ENCODE measurements around the gene TANC1. TPM values are rescaled to one million over a fixed set of nuclear protein-coding genes. Genes with fewer than 3 reads are reported as not detected.
A peak's percentile ranks its signal among the peaks of the same experiment; 100 is the strongest.

TANC1 gene
- 43.7 TPM for total RNA-seq

DNA sequence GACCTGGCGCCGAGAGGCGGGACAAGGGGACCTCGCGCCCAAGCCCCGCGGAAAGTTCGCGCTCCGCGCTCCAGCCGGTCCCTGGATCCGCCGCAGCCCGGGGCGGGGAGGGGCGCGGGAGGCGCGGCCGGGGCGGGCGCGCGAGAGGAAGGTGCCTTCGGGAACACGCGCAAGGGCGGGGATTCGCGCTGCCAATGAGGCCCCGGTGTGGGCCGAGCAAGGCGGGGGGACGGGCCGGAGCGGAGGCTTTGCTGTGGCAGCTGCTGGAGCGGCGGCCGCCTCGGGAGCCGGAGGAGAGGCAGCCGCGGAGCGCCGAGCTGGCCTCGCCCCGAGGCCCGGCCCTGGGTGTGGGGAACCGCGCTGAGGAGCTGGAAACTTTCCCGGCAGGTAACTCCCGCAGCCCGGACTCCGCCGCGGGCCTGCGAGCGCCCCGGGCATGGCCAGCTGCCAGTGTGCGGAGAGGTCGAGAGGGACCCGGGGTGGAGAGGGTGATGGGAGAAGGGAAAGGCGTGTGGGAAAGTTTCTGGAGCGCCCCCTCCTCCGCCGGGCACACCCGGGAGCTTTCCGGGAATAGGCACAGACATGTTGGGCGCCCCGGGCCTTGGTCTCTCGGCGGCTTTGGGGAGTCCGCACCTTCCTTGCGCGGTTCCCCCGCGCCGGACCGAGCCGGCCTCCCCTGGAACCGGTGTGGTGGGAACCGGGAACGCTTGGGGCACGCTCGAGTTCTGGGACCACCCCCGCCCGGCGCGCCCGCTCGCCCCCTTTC lies at the start of gene TANC1:
Gene TANC1 (plus strand): TSS at position 245 of the 766 bp plus-strand sequence. CDS start 97,271 bp downstream, outside the sequence.
- peak; percentile 86 for DNase-seq

DNA sequence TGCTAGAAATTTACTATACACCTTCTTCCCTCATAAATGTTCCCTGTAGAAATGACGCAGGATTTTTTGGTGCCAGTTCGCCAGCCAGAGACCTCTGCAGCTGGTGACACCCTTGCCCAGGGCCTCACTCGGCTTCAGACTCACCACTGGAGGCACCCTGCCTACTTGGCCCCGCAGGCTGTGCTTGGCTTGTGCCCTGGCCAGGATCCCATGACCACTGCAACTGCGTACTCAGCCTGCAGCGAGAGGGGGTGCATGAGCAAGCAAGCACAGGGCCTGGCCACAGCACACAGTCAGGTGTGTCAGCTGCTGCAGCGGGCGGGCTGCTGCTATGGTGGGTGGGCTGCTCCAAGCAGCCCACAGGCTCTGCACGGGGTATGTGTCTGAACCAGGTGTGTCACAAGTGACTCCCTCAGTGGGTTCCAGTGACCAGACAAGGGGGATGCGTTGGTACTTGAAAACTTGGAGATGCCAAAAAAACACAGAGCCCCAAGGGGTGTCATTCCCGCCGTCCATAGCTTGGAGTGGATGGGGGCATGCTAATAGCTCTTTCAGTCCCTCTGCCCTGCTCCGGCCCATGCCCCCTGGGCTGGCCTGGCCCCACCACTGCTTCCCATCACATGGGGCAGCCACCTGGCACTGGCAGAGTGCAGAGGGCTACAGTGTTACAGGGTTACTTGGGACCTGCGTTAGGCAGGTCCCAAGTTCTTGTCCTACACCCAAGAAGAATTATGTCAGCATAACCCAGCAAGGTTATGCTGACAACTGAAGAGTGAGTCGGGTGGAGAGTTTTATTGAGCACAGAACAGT lies 46.6 kb upstream of the TANC1 start:
- DNase-seq = no peak

DNA sequence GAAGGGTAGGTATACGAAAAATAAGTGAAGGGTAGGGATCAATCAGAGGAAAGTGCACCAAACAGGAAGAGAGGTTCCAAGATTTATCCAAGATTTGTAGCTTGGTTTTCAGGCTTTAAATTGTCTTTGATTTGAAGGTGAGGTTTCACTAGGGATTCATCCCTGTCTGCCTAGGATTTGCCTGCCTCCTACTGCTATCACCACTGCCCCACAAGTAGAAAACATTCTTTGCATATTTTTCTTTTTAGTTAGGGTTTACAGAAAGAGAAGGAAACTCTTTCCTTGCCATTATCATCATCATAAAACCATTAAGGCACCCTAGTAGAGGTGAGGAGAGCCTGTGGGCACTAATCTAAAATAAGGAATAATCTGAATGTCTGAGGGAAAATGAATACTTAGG lies 45.8 kb upstream of the TANC1 start:
- DNase-seq = no peak

DNA sequence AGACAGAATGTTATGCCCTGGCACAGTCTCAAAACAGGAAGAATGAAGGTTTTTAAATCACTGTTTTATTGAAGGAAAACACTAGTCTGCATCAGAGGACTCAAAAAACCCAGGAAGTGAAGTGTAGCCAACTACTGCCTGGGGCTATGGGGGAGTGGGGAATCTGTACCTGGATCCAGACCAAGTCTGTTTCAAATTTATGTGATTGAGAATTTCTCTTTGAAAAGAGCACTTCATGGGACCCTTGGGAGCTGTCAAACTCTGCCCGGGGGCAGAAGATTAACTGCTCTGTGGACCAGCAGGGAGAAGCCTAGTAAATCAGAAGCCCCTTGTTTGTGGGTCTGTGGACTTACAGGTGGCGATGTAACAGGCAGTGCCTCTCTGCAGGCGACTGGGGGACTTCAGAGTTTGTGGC lies 45.3 kb upstream of the TANC1 start:
- DNase-seq = no peak

DNA sequence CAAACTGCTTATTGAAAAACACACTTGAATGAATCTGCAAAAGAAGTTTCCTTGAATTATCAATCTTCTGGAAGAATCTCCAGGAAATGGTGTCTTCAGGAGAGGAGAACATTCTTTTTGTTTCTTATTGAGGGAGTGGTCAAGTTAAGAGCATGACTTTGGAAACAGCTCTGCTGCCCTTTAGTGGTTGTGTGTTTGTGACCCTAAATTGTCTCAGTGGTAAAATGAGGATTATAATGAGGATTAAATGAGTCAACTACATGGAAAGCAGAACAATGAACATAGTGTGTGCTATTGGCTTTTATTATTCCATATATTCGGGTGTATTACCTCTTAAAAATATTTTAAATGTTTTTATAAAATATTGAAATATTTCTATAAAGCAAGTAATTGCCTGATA lies 44.8 kb upstream of the TANC1 start:
- no peak for DNase-seq

DNA sequence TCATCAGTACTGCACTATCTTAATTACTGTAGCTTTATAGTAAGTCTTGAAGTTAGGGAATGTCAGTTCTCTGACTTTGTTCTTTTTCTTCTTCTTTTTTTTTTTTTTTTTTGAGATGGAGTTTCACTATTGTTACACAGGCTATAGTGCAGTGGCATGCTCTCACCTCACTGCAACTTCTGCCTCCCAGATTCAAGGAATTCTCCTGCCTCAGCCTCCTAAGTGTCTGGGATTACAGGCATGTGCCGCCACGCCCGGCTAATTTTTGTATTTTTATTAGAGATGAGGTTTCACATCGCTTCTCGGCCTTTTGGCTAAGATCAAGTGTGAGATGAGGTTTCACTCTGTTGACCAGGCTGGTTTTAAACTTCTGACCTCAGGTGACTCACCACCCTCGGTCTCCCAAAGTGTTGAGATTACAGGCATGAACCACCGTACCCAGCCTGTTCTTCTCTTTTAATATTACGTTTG lies 41.9 kb upstream of the TANC1 start:
- no peak for DNase-seq

DNA sequence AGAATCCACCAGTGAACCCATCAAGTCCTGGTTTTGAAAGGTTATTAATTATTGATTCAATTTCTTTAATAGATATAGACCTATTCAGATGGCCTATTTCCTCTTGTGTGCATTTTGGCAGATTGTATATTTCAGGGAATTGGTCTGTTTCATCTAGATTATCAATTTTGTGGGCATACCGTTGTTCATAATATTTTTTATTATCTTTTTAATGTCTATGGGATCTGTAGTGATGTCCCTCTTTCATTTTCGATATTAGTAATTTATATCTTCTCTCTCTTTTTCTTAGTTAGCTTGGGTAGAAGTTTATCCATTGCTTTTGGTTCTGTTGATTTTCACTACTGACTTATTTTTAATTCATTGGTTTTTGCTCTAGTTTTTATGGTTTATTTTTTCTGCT lies 39.9 kb upstream of the TANC1 start:
- no peak for DNase-seq

DNA sequence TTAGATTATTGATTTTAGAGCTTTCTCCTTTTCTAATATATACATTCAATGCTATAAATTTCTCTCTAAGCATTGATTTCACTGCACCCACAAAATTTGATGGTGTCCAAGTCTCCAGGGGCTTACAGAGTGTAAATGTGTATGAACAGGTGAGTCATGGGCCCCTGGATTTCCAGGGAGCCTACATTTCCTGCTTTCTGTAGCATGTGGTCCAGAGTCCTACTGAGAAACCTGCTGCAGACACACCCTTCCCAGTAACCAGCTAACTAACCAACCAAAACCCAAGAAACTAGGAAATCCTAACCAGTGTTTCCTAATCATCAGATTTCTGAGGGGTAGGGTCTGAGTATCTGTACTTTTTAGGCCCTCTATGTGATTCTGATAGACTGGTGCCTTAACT lies 39.5 kb upstream of the TANC1 start:
- DNase-seq = no peak

DNA sequence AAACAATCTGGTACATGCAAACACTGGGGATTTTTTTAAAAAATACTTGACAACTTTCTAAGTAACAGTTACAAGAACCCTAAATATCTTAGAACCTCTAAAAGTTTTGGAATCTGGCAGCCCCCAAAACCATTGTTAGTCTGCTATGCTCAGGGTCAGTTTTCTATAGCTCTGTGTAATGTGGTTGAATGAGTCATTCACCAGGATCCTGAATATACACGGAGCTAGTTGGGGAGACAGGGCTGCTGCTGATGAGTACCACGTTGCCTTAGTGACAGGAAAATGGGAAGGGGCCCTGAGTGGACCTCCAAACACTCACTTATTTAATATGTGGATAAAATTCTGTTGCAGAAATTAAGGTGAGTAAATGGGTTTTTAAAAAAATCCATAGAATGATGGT lies 36.9 kb upstream of the TANC1 start:
- DNase-seq = no peak

DNA sequence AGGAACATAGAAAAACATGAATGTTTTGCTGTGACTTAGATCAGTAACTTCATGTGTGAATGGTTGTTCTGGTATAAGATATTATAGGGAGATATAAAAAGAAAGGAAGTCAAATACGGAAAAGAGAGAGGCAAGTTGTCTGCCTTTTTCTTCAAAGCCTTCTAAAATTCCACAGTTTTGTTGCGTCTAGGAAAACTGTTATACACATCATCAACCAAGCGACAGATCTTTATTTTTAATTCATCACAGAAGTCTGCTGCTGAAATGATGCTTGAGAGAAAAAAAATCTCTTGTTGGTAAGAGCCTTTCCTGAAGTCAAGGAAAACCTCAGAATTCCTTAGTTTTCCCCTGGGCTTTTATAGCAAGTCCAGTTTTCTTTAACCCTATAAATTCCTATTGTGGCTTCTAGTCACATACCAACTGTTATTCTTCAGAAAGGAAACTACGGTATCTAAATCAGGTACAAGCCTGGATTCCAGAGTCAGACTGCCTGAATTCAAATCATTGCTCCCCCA lies 36.3 kb upstream of the TANC1 start:
- DNase-seq = peak; percentile 22

DNA sequence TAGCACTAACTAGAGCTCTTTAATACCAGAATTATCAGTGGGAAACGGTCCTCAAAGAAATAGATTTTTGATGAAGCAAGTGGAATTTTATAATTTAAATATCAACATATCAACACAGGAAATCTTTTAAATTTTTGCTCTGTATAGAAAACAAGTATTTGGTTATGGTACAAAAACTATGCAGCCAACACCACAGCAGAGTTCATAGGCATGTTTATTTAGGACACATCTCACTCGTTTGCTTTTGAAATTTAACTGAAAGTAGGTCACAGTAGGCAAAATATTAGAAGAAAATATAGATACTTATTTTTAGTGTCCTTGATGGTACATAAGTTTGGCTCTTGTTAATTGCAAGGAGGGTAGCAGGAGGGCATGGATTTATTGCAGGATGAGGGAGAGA lies 34.3 kb upstream of the TANC1 start:
- DNase-seq = no peak

DNA sequence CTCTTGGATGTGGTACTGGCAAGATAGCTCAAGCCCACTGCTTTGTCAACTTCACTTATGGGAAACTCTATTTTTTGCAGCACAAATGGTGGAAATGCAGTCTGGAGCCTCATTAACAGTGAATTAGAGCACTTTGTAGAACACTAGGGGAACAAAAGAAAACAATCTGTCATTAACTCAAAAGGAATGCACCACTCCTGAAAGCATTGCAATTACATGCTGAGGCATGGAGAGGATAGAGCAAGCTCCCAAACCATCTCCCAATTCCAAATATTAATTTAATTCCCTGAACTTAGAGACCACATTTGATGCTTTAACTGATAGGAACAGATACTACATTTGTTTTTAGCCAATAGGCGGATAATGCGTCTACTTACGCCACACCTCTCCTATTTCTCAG lies 32.8 kb upstream of the TANC1 start:
- DNase-seq = no peak

DNA sequence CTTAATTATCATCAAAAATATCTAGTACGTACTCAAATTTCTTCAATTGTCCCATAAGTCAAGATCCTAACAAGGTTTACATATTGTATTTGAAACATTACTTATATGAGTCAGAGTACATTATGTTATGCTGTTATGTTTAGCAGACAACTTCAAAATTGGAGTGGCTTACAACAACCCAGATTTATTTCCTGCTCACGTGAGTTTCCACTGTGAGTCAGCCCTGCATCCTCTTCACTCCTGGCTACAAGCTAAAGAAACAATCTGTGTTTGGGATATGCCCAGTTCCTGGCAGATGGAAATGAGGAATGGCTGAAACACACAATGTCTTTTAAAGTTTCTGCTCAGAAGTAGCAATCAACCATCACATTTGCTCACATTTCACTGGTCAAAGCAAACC lies 31.5 kb upstream of the TANC1 start:
- peak; percentile 43 for DNase-seq

DNA sequence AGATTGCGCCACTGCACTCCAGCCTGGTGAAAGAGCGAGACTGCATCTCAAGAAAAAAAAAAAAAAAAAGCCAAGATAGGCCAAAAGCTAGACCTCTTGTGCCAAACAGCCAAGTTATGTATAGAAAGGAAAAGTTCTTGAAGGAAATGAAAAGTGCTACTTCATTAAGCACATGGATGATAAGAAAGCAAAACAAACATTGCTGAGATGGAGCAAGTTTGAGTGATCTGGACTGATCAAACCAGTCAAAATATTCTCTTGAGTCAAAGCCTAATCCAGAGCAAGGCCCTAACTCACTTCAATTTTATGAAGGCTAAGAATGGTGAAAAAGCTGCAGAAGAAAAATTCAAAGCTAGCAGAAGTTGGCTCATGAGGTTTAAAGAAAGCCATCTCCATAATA lies 28.1 kb upstream of the TANC1 start:
- DNase-seq = no peak

DNA sequence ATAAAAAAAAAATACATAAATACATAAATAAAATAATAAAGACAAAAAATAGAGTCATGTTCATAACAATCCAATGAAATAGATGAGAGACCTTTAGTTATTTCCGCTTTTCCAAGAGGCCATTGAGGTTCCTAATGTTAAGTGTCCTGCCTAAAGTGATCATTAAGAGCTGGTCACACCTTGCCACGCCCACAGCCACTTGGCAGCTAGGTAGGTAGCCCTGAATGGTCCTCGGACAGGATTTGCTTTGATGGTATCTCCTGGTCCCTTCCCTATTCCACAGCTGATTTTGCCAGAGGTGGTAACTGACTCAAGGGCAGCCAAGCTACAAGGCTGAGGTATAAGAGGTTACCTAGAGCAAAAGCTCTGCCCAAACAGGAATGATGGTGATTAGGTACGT lies 24.5 kb upstream of the TANC1 start:
- no peak for DNase-seq

DNA sequence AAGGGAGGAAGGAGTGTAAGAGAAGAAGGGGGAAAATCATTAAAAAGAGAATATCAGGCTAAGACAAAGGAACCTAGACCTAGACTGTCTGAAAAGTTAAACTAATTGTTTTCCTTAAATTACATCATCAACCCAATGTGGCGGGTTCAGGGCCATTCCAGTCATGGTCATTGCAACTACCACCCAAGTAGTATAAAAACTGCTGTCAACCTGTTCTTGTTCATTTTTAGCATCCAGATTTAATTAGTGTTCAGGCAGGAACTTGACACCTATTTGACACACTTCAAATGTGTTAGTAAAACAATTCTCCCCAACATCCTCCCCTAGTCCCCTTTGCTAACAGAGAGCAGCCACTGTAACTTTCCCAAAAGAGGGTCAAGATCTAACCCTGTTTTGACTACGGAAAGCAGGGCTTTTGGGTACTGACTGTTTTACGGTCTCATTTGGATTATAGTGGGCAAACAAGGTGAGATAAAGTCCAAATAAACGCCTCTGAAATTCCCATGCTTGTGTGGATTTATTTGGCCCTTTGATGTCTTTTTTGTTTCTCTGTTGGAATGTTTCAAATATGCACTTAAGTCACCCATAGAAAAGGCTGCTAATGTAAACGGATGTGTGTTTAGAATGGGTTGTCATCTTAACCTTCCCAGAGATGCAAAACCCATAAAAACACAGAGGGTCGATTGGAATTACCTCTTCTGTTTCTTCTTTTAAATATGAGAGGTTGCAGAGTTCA lies 19.3 kb upstream of the TANC1 start:
- DNase-seq = no peak

DNA sequence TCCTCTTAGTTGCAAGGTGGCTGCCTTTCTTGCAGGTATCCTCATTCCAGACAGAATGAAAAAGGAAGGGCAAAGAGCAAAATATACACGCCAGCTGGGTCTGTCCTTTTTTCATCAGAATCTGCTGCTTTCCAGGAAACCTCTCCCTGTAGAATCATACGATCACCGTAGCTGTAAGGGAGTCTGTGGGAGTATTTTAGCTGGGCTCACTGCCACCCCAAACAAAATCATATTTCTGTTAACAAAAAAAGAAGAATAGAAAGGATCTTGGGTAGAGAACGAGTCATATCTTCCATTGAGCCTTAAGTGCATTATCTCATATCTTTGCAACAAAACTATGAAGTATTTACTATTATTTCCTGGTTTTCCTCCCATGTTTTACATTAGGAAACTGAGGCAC lies 15.0 kb upstream of the TANC1 start:
- peak; percentile 67 for DNase-seq

DNA sequence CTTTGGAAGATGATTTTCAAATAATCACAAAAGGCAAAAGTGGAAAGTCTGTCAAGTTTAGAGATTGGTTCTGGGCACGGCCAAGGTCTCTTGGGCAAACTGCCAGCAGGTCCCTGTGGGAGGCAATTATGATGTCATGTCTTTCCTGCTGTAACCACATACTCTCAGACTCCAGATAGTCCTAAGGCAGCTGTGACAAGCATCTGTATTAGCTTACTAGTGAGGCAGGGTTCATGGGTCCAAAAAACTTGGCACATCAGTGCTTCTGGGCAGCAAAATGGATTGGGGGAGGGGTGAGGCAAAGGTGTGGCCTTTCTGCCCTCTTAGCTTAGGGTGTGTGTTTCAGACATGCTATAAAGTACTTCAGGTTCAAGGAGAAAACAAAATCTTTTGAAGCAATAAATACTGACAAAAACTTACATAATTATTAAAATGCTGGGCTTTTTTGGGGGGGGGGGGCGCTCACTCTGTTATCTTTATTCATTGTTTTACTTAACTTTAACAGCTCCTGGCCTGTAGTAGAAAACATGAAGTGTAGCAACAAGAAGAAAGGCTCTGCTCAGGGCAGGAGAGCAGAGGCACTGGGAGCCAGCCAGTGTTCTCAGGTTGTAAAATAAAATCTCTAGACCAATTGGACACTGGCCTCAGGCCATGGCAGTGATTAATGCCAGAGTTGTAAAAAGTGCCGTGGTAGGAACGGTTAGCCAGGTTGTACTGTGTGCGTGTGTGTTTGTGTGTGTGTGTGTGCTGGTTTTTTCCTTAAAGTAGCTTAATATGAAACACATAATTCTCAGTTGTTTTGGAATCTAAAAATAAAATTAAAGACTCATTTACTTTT lies 14.3 kb upstream of the TANC1 start:
- DNase-seq = peak; percentile 90

DNA sequence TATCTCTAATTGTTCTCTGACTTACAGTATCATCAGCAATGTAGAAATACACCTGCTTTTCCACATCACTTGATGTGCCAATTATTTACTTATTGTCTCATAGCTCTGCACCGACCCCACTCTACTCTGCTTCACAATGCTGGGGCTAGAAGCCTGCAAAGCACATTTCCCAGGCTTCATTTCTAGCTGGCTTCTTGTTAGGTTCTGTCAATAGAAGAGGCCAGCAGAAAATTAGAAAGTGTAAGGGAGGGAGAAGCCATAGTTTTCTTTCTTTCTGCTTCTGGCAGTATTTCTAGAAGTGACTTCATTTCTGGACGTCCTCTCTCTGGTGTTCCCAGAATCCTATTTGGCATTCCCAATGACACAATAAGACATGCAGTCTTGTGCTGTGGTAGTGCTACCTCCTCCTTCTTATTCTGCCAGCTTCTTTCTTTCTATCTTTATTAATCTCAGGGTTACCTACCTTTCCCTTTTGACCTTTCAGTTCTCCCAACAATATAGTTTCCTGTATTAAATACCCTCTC lies 12.5 kb upstream of the TANC1 start:
- DNase-seq = peak; percentile 9

DNA sequence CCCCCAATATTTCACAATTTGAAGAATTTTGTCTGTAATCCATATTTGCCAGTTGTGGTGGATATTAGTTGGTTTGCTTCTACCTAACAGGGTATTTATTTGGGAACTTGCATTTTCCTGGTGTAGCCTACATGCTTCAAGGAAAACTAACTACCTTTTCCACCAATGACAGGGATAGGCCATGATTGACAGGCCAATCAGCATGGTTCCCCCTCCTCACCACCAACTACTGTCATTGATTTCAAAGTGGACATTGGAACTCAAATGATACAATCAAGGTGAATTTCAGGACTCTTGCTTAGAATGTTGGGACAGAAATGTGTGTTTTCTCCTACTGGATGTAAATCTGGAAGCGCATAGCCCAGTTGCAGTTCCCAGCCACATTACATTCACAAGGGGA lies 10.1 kb upstream of the TANC1 start:
- DNase-seq = no peak

DNA sequence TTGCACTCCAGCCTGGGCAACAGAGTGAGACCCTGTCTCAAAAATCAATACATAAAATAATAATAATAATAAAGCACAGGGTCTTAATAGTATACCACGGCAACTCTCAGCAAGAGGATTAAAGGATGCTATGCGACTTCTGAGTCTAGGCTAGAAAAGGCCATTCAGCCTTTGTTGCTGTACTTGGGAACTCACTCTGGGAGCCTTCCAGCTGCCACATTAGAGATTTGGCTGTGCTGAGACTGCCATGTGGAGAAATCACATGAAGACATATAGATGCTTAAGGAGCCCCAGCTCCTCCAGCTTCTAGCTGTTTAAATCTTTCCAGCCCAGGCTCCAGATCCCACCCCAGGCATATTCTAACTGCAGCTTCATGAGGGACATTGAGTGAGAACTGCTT lies 8.2 kb upstream of the TANC1 start:
- no peak for DNase-seq

DNA sequence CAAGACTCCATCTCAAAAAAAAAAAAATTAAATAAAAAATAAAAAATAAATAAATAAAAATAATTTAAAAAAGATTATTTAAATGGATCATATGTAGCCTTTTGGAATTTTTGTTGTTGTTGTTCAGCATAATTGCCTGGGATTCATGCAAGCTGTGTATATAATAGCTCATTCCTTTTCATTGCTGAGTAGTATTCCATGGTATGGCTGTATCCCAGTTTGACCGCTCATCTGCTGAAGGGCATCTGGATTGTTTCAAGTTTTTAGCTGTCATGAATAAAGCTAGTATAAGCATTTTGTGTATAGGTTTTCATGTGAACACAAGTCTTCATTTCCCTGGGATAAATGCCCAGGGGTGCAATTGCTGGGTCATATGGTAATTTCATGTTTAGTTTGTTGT lies 6.4 kb upstream of the TANC1 start:
- DNase-seq = no peak
